RWPE1 (cell line): ENCODE measurements around the gene JAK3.
A peak's percentile ranks its signal among the peaks of the same experiment; 100 is the strongest.

Experiments
- CTCF ChIA-PET: fragments of 350-600 bp; sonication (Branson Sonifier 250); formaldehyde crosslinking; extraction: SDS; loops from one replicate; lab custom pipeline; 2021; lab: Yijun Ruan, JAX
- POLR2A ChIA-PET: fragments of 400-600 bp; formaldehyde crosslinking; extraction: SDS; loops from one replicate; lab custom pipeline; 2020; ENCODE audit warnings: antibody characterized with exemption; ENCODE audit not compliant: low non-redundant PET; lab: Yijun Ruan, JAX
- DNase-seq: peaks from one replicate; pipeline ENCODE4 v3.0.0; 2012; ENCODE audit warnings: low spot score
- H3K27ac ChIP-seq: fragments of 450-650 bp; 2 replicates; pipeline ENCODE4 v1.5.1; 2017
- TF ChIP-seq, protein P1 (sequence below): fragments of 450-650 bp; conservative IDR thresholded peaks from 2 replicates; pipeline ENCODE4 v1.5.1; 2017; ENCODE audit warnings: low read depth, mild to moderate bottlenecking

JAK3 gene

DNA sequence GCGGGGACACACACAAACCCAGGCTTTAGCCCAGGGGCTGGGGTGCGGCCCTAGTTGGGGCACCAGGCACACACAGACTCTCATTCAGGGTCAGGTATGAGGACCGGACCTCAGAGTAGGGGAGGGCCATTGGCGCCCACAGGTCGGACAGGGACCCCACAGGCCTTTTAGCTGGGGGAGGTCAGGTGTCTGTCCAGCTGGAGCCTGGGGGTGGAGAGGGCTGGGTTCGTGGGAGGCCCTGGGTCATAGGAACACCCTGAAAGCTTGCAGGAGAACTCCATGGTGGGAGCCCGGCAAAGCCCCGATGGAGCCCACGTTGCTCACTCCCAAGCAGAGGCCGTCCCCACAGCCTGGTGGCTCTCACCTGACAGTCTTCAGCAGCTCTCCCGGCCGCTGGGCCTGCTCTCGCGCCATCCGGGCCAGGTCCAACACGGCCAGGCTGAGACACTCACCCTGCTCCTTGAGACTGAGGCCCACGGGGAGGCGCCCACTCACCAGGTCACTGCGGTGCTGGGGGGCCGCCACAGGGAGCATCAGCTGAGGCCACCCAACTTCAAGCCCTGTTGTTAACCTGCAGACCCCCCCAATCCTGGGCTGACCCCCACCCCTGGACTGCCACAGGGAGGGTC, 5.0 kb downstream of the JAK3 start:
- H3K27ac ChIP-seq, result peak overlapping the region; percentile 68
- CTCF ChIA-PET, result interaction anchor here (0.6 to 0.8 kb wide), 2 partner anchors 14 to 16 kb away, joined by 3 read pairs; no protein-coding TSS in a partner anchor
- TF ChIP-seq, protein P1, sequence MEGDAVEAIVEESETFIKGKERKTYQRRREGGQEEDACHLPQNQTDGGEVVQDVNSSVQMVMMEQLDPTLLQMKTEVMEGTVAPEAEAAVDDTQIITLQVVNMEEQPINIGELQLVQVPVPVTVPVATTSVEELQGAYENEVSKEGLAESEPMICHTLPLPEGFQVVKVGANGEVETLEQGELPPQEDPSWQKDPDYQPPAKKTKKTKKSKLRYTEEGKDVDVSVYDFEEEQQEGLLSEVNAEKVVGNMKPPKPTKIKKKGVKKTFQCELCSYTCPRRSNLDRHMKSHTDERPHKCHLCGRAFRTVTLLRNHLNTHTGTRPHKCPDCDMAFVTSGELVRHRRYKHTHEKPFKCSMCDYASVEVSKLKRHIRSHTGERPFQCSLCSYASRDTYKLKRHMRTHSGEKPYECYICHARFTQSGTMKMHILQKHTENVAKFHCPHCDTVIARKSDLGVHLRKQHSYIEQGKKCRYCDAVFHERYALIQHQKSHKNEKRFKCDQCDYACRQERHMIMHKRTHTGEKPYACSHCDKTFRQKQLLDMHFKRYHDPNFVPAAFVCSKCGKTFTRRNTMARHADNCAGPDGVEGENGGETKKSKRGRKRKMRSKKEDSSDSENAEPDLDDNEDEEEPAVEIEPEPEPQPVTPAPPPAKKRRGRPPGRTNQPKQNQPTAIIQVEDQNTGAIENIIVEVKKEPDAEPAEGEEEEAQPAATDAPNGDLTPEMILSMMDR, result no peak
- POLR2A ChIA-PET, result interaction anchor here (2.1 kb wide), 1 partner anchor 17 kb away, joined by 9 read pairs; the partner anchor contains the start of gene RPL18A
- DNase-seq, result no peak

DNA sequence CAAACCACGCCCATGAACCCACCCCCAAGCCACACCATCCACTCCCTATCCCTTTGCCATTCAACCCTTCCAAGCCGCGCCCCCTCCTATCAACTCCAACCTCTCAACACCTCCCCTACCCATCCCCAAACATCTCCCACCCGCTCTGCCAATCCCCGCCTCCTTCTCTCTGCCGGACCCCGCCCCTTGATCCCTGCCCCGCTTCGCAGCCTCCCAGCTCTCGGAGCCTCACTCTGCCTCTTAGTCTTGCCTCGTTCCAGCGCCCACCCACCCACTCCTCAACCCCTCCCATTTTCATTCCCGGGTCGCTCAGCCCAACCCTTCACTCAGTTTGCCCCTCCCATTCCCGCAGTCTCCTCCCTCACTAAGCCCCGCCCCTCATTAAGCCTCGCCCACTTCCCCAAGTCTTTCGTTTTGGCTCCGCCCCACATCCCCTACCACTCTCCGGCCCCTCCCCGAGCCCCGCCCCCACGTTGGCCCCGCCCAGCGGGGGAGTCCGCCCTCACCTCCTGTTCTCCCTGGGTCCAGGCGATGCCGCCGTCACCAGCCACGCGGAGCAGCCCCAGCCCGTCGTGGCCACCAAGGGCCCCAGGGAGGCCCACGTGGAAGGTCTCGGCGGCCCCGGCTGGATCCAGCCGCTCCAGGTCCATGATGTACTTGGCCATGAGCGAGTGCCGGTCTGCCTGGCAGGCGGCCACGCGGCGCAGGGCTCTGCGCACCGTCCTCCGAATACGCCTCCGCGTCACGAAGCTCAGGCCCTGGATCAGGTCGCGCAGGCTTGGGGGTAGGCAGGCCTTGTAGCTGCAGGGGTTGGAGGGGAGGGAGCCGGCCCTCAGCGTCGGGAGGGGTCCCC, 5.7 kb downstream of the JAK3 start:
- TF ChIP-seq, protein P1, result no peak
- POLR2A ChIA-PET, result interaction anchor here (2.1 kb wide), 1 partner anchor 17 kb away, joined by 9 read pairs; the partner anchor contains the start of gene RPL18A
- peak overlapping the region; percentile 68 for H3K27ac ChIP-seq
- CTCF ChIA-PET, result interaction anchor here (0.7 to 0.8 kb wide), 2 partner anchors 17 to 29 kb away, joined by 3 to 4 read pairs; no protein-coding TSS in a partner anchor
- peak; percentile 100 for DNase-seq

DNA sequence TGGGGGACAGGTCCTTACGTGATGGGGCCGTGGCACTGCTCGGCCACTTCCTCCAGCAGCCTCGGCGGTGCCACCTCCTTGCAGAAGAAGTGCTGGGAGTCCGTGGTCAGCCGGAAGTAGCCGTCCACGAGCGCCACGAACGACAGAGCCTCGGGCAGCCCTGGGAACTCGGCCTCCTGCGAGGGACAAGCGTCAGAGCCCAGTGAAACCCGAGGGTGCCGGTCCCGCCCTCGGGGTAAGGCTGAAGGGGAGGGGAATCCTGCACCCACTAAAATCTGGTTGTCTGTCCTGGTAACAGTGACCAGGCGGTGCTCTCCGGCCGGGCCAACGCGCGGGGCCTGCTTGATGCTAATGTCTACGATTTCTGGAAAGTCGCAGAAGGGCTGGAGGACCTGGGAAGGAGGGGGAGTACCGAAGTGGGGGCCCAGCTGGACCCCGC, 6.4 kb downstream of the JAK3 start:
- ChIA-PET POLR2A (no interaction called here), CTCF (no interaction called here)
- H3K27ac ChIP-seq, result peak overlapping the region; percentile 68
- DNase-seq, result peak; percentile 48
- TF ChIP-seq, protein P1, result no peak

DNA sequence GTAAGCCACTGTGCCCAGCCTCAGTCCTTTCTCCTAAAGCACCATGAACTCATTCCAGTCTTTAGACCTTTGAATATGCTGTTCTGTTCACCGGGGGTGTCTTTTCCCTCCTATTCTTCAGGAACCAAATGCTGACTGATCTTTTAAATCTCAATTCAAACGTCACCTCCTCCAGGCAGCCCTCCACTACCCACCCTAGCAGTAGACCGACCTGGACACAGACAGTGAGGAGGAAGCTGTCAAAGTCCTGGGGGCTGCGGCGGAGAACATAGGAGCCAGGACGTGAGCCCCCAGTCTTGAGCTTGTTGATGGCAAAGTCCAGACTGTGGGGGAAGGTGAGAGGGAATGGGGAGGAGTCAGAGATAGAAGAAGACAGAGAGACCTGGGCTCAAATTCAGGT, 7.8 kb downstream of the JAK3 start:
- TF ChIP-seq, protein P1, result no peak
- H3K27ac ChIP-seq, result no peak overlapping the region
- ChIA-PET POLR2A (no interaction called here), CTCF (no interaction called here)
- no peak for DNase-seq

DNA sequence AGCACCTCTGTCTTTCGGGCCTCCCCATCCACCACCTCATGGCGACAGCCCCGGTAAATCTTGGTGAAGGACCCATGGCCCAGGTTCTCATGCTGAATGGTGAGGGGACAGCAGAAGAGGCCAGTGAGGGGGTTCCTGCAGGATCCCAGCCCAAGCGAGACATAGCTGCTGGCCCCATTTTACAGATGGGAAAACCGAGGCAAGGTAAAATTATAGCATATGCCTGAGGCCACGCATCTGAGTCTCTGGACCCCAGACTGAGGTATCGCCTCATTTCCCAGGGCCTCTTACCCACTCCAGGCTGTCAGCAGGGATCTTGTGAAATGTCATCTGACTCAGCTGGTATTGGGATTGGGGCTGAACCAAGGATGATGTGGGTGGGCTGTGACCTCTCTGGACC, 9.8 kb downstream of the JAK3 start:
- ChIA-PET POLR2A (no interaction called here), CTCF (interaction anchor here (0.6 kb wide), 1 partner anchor 72 kb away, joined by 3 read pairs; no protein-coding TSS in a partner anchor)
- no peak overlapping the region for H3K27ac ChIP-seq
- no peak for DNase-seq
- TF ChIP-seq, protein P1, result no peak

DNA sequence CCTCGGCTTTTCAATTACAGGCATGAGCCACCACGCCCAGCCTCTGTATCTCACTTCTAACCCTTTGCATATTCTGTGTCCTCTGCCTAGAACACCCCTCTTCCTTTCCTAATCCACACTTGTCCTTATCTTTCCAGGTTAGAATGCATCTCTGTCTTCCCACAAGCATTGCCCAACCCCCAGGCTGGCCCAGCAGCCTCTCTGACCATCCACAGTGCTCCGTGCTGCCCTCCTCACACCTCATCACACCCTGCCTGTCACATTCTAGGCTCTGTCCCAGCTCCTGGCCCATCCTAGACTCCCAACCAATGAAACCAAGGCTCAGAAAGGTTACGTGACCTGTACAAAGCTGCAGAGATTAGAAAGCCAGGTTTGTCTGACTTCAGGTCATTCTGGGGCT, 11.3 kb downstream of the JAK3 start:
- no peak overlapping the region for H3K27ac ChIP-seq
- no peak for DNase-seq
- TF ChIP-seq, protein P1, result no peak
- ChIA-PET POLR2A (no interaction called here), CTCF (no interaction called here)
